Neural progenitor cell (in vitro differentiated cells): ENCODE data around the gene GLMN.

Experiments used
- CTCF ChIP-seq: fragments of 200-600 bp; sonication (generic); IDR thresholded peaks from 2 replicates; pipeline ENCODE4 v1.5.1; 2017; ENCODE audit warnings: antibody characterized with exemption, mild to moderate bottlenecking
- EZH2phosphoT487 ChIP-seq: fragments of 200-600 bp; sonication (generic); IDR thresholded peaks from 2 replicates; pipeline ENCODE4 v1.6.1; 2017; ENCODE audit warnings: antibody characterized with exemption

- TF ChIP-seq EZH2phosphoT487 (no peak), CTCF (no peak)
Observed at GRCh38 chr1:92333668-92334067, 34.9 kb upstream of the GLMN start.
